HCT116 (cell line): ENCODE measurements around the gene ABCA1.
A peak's percentile ranks its signal among the peaks of the same experiment; 100 is the strongest.

ENCODE experiments used
- FOSL1 ChIP-seq: IDR thresholded peaks from 2 replicates; pipeline ENCODE4 v1.6.1; 2012; ENCODE audit warnings: low read depth
- POLR2A ChIP-seq: IDR thresholded peaks from 2 replicates; pipeline ENCODE4 v1.7.0; 2011; ENCODE audit warnings: borderline replicate concordance; ENCODE audit not compliant: insufficient read depth, insufficient read length; ENCODE audit errors: extremely low read depth
- POLR2AphosphoS5 ChIP-seq: IDR thresholded peaks from 2 replicates; pipeline ENCODE4 v1.6.1; 2011; ENCODE audit warnings: mild to moderate bottlenecking, low read depth, low read length, moderate library complexity
- SIN3A ChIP-seq: IDR thresholded peaks from 2 replicates; pipeline ENCODE4 v1.6.1; 2012; ENCODE audit warnings: low read depth
- SP1 ChIP-seq: IDR thresholded peaks from 2 replicates; pipeline ENCODE4 v1.6.1; 2012; ENCODE audit warnings: low read depth
- SRF ChIP-seq: IDR thresholded peaks from 2 replicates; pipeline ENCODE4 v1.6.1; 2012; ENCODE audit warnings: low read depth
- TCF7L2 ChIP-seq: IDR thresholded peaks from 2 replicates; pipeline ENCODE4 v1.7.0; 2011; ENCODE audit warnings: borderline replicate concordance, inconsistent platforms; ENCODE audit not compliant: insufficient read depth, insufficient read length; ENCODE audit errors: extremely low read depth
- ZFX ChIP-seq: fragments of 450-650 bp; IDR thresholded peaks from 2 replicates; pipeline ENCODE4 v1.6.1; 2017
- TF ChIP-seq, protein P1 (sequence below): IDR thresholded peaks from 2 replicates; pipeline ENCODE4 v1.6.1; 2011; ENCODE audit warnings: mild to moderate bottlenecking, low read length, moderate library complexity; ENCODE audit not compliant: insufficient replicate concordance; ENCODE audit errors: extremely low read depth
- TF ChIP-seq, protein P2 (sequence below), 3 experiments: fragments of 200-600 bp in 1 of 3; sonication (generic) in 1 of 3; IDR thresholded peaks in 2 of 3; conservative IDR thresholded peaks in 1 of 3; 2 replicates each; pipeline ENCODE4 v1.5.1; 2012 to 2017; ENCODE audit warnings: low read depth in 2 of 3, low read length in 2 of 3, antibody characterized with exemption in 1 of 3, borderline replicate concordance in 1 of 3, control low read depth in 1 of 3, mild to moderate bottlenecking in 1 of 3, mixed read lengths in 1 of 3, mixed run types in 1 of 3, moderate library complexity in 1 of 3; ENCODE audit not compliant: insufficient read depth in 1 of 3
- TF ChIP-seq, protein P3 (sequence below): IDR thresholded peaks from 2 replicates; pipeline ENCODE4 v1.6.1; 2012

DNA sequence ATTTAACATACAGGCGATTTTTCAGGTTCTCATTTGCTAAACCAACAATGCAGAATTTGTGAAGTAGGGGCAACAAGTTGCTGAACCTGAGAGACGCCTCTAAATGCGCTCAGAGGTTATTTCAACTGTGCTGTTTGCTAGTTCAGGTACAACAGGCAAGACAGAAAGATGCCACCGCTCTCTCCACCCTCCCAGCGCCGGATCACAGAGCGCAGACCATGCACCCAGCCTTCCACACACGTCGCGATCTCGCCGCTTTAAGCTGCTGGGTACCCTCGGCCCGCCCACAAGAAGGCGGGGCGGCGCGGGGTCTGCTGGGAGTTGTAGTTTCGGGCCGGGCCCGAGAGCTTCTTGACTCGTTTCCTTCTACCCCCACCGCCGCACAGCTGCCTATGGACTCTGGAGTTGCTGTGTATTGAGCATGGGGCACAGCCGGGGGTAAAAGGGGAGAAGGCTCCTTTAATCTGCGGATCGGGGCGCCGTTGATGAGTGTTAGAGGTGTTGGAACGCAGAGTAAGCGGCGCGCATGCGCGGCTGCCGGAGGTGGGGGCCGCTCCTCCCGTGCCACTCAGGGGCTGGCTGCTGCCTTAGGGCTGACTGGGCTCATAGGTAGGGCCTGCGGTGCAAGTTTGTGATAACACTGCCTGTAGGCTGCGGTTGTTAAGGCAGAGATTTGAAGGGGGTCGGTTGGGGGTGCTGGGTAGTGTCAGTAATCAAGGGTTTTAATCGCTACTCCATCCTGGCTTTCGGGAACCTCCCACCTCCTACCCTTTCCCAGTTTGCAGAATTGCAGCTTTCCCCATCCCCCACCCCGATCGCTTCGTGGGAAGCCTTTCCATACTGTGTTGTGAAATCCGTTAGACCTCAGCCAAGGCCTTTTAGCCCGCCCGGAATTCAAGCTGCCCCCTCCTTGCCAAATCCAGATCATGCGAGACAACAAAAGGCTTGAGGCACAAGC, 40.3 kb upstream of the ABCA1 start:
- peak; percentile 81 for TF ChIP-seq POLR2A
- TF ChIP-seq SRF = no peak
- no peak for TF ChIP-seq ZFX
- TF ChIP-seq SIN3A = no peak
- TF ChIP-seq, protein P1, sequence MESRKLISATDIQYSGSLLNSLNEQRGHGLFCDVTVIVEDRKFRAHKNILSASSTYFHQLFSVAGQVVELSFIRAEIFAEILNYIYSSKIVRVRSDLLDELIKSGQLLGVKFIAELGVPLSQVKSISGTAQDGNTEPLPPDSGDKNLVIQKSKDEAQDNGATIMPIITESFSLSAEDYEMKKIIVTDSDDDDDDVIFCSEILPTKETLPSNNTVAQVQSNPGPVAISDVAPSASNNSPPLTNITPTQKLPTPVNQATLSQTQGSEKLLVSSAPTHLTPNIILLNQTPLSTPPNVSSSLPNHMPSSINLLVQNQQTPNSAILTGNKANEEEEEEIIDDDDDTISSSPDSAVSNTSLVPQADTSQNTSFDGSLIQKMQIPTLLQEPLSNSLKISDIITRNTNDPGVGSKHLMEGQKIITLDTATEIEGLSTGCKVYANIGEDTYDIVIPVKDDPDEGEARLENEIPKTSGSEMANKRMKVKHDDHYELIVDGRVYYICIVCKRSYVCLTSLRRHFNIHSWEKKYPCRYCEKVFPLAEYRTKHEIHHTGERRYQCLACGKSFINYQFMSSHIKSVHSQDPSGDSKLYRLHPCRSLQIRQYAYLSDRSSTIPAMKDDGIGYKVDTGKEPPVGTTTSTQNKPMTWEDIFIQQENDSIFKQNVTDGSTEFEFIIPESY = no peak
- TF ChIP-seq, protein P2, sequence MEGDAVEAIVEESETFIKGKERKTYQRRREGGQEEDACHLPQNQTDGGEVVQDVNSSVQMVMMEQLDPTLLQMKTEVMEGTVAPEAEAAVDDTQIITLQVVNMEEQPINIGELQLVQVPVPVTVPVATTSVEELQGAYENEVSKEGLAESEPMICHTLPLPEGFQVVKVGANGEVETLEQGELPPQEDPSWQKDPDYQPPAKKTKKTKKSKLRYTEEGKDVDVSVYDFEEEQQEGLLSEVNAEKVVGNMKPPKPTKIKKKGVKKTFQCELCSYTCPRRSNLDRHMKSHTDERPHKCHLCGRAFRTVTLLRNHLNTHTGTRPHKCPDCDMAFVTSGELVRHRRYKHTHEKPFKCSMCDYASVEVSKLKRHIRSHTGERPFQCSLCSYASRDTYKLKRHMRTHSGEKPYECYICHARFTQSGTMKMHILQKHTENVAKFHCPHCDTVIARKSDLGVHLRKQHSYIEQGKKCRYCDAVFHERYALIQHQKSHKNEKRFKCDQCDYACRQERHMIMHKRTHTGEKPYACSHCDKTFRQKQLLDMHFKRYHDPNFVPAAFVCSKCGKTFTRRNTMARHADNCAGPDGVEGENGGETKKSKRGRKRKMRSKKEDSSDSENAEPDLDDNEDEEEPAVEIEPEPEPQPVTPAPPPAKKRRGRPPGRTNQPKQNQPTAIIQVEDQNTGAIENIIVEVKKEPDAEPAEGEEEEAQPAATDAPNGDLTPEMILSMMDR (IDR thresholded peaks at IDR 0.05 in 2 of 3, conservative IDR thresholded peaks at IDR 0.05 in 1 of 3; ENCODE audit: borderline replicate concordance in 1 of 3, insufficient read depth in 1 of 3, low read depth in 2 of 3, low read length in 2 of 3) = no peak
- TF ChIP-seq, protein P3, sequence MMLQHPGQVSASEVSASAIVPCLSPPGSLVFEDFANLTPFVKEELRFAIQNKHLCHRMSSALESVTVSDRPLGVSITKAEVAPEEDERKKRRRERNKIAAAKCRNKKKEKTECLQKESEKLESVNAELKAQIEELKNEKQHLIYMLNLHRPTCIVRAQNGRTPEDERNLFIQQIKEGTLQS = no peak
- peak; percentile 58; the same call in 1 of the 2 replicates for TF ChIP-seq POLR2AphosphoS5
- no peak for TF ChIP-seq FOSL1
- peak; percentile 97 for TF ChIP-seq SP1
- no peak for TF ChIP-seq TCF7L2
